Osteoblast (primary cell): Measurements from ENCODE around the gene SOS2. TPM values are rescaled to one million over a fixed set of nuclear protein-coding genes. Genes with fewer than 3 reads are reported as not detected.
A peak's percentile ranks its signal among the peaks of the same experiment; 100 is the strongest.

Source experiments
- DNase-seq: peaks from one replicate; pipeline ENCODE4 v3.0.0; 2011; ENCODE audit warnings: low spot score, mixed read lengths; ENCODE audit not compliant: insufficient read length; ENCODE audit errors: missing footprints
- H2AFZ ChIP-seq: 2 replicates; pipeline ENCODE4 v1.6.0; 2011; ENCODE audit warnings: mild to moderate bottlenecking, low read length
- H3K27ac ChIP-seq: 2 replicates; pipeline ENCODE4 v1.5.1; 2011; ENCODE audit warnings: mild to moderate bottlenecking, low read depth, low read length, moderate library complexity
- H3K27me3 ChIP-seq: 2 replicates; pipeline ENCODE4 v1.6.0; 2012; ENCODE audit warnings: mild to moderate bottlenecking, control low read depth, inconsistent platforms, low read length, moderate library complexity; ENCODE audit not compliant: insufficient read depth
- H3K36me3 ChIP-seq: 2 replicates; pipeline ENCODE4 v1.5.1; 2011; ENCODE audit warnings: mild to moderate bottlenecking, low read length, control low read depth, moderate library complexity; ENCODE audit not compliant: insufficient read depth
- H3K4me1 ChIP-seq: 2 replicates; pipeline ENCODE4 v1.5.1; 2011; ENCODE audit warnings: mild to moderate bottlenecking, low read length, control low read depth, moderate library complexity; ENCODE audit not compliant: insufficient read depth
- H3K4me2 ChIP-seq: 2 replicates; pipeline ENCODE4 v1.6.0; 2011; ENCODE audit warnings: mild to moderate bottlenecking, low read length; ENCODE audit not compliant: insufficient read depth
- H3K4me3 ChIP-seq: fragments of 200-600 bp; sonication (generic); 3 replicates; pipeline ENCODE4 v1.5.1; 2012; ENCODE audit warnings: mild to moderate bottlenecking, low read length, inconsistent platforms; ENCODE audit not compliant: insufficient read depth
- H3K79me2 ChIP-seq: 2 replicates; pipeline ENCODE4 v1.6.0; 2012; ENCODE audit warnings: mild to moderate bottlenecking, low read length, control low read depth, inconsistent platforms; ENCODE audit not compliant: insufficient read depth
- H3K9me3 ChIP-seq: 2 replicates; pipeline ENCODE4 v1.5.1; 2011; ENCODE audit warnings: low read depth, low read length, control low read depth
- H4K20me1 ChIP-seq: 2 replicates; pipeline ENCODE4 v1.6.0; 2012; ENCODE audit warnings: mild to moderate bottlenecking, low read length, control low read depth; ENCODE audit not compliant: insufficient read depth
- CTCF ChIP-seq: IDR thresholded peaks from 2 replicates; pipeline ENCODE4 v1.5.1; 2011; ENCODE audit warnings: mild to moderate bottlenecking, low read depth, low read length, moderate library complexity; ENCODE audit errors: extremely low read depth
- total RNA-seq: library from RNA; depleted of rRNA; stranded (reverse); fragments of >200 nt; gene quantifications from 2 replicates; pipeline ENCODE4 v1.2.3, GENCODE V29; 2012

The SOS2 gene
- total RNA-seq, 1 donor, result 29.7 TPM

- TF ChIP-seq CTCF, result no peak
- Histone ChIP-seq H3K4me2 (no peak overlapping the region), H3K27me3 (no peaks in the 10 kb centered on the region), H3K27ac (peak overlapping the region; percentile 62), H4K20me1 (no peaks in the 10 kb centered on the region), H2AFZ (no peak overlapping the region), H3K9me3 (no peaks in the 10 kb centered on the region), H3K79me2 (no peaks in the 10 kb centered on the region), H3K36me3 (no peaks in the 10 kb centered on the region), H3K4me3 (no peak overlapping the region), H3K4me1 (peaks cover 20% of the 10 kb centered on the region)
- DNase-seq, result peak; percentile 87
Observed at GRCh38 chr14:50085570-50086320, 145.6 kb downstream of the SOS2 start.

- H3K9me3 ChIP-seq, result no peaks in the 10 kb centered on the region
- H2AFZ ChIP-seq, result no peak overlapping the region
- no peak overlapping the region for H3K4me3 ChIP-seq
- no peak overlapping the region for H3K27ac ChIP-seq
- H3K4me1 ChIP-seq, result peaks cover 20% of the 10 kb centered on the region
- no peaks in the 10 kb centered on the region for H4K20me1 ChIP-seq
- no peaks in the 10 kb centered on the region for H3K27me3 ChIP-seq
- no peak for TF ChIP-seq CTCF
- H3K79me2 ChIP-seq, result no peaks in the 10 kb centered on the region
- DNase-seq, result no peak
- no peaks in the 10 kb centered on the region for H3K36me3 ChIP-seq
- H3K4me2 ChIP-seq, result no peak overlapping the region
Observed at GRCh38 chr14:50084666-50085065, 146.7 kb downstream of the SOS2 start.

- H3K27ac ChIP-seq, result peak overlapping the region; percentile 53
- no peak overlapping the region for H2AFZ ChIP-seq
- H3K4me2 ChIP-seq, result peak overlapping the region; percentile 25
Observed at GRCh38 chr14:50083467-50084337, 147.7 kb downstream of the SOS2 start.

More at GRCh38 chr14:50083467-50084337, 147.7 kb downstream of the SOS2 start:
- H3K36me3 ChIP-seq, result no peaks in the 10 kb centered on the region
- H3K27me3 ChIP-seq, result no peaks in the 10 kb centered on the region
- no peaks in the 10 kb centered on the region for H3K9me3 ChIP-seq
- H3K79me2 ChIP-seq, result no peaks in the 10 kb centered on the region
- no peaks in the 10 kb centered on the region for H4K20me1 ChIP-seq
- H3K4me1 ChIP-seq, result peaks cover 20% of the 10 kb centered on the region
- H3K4me3 ChIP-seq, result no peak overlapping the region
- peak; percentile 42 for DNase-seq
- no peak for TF ChIP-seq CTCF
